HG03520 (cell line): Measurements from ENCODE around the gene SRGAP2B.
"Not testable (repeated sequence)": the region's sequence is repeated elsewhere in the genome, so short reads cannot be mapped to it uniquely, and the experiment has no call there.

Experiments
- ATAC-seq: cut with Tn5 transposase; IDR thresholded peaks from one replicate; pipeline ENCODE4 v1.9.1; 2021; ENCODE audit warnings: mild to moderate bottlenecking, moderate library complexity; ENCODE audit not compliant: unreplicated experiment

Gene SRGAP2B

DNA sequence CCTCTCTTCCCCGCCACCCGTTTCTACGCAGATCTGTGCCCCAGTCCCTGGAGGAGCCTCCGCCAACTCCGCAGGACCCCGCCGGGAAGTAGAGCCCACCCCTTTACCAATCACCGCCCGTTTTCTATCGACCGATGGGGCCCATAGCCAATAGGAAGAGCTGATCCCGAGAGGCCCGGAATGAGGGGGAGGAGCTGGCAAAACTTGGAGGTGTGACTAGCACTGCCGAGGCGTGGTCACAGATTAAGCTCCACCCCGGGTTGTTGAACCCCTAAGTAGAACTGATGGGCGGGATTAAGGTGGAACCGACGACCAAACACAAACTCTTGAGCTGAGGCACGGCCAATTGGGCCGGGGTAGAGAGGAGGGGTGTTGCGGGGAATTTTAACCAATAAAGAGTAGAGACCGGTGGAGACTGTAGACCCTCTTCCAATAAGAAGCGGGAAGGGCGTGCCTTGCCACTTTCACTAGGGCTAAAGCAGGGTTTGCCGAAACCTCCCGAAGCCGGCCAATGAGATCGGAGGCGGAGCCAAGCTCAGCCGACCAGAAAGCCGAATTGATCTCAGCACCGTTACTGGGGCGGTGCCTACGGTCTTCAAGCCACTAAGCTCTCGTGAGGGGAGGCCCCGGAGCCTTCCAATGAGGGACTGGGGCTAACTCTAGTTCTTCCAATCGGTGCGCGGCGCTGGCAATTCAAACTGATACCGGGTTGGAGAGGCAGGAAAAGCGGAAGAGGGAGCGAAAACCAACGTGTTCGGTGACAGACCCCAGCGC is at the start of gene SRGAP2B, which contains the start of gene FAM72D:
TSS of gene SRGAP2B (minus strand) at position 45 of the 774 bp plus-strand sequence. CDS start 2,427 bp downstream, outside the sequence.
TSS of gene FAM72D (plus strand) at position 691 of the 774 bp plus-strand sequence. CDS start 874 bp downstream, outside the sequence.
- peak; percentile 81 for ATAC-seq

DNA sequence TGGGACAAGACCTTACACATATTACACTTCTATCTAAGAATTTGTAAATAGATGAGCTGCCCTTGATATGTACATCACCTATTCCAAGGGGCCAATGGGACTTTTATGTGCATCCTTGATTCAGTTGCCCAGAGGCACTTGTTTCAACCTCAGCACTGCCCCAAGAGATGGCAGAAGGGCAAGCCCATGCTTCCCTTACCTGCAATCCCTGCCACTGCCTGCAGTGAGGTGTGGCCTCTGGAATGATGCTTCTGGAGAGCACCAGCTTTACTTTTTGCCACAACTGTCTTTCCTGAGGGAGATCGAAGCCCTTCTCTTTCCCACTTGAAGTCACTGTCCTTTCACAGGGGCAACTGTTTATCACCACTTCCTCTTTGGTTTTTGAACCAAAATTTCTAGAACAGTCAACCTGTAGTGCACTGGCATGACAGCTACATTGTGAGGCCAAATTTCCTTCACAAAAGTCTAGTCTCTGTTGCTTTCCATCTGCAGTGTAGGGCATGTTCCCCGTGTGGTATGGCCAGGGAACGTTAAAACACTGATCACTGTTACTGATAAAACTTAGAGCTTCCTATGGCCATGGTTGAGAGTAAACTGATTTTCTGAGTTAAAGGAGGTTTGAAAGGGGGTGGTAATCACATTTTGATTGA is 49.3 kb upstream of the SRGAP2B start:
- ATAC-seq: not testable (repeated sequence)

DNA sequence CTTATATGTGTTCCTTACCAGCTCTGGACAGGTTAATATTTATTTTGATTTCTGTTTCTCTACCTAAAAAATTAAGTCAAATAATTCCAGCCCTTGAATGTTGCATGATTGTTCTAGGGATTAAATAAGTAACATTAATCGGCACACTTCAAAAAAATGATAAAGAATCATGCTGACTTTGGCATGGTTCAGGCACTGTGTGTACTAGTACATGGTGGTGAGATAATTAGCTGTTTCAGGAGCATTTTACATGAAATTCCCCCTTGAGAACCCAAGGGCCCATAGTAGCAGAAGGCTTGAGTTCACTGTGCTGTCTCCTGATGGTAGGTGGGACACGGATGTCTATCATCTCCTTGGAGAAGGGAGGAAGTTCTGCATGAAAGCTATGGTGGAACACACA is 45.4 kb upstream of the SRGAP2B start:
- ATAC-seq: not testable (repeated sequence)

GRCh38 chr1:145134476-145134875 is 39.3 kb upstream of the SRGAP2B start:
- ATAC-seq: not testable (repeated sequence)

DNA sequence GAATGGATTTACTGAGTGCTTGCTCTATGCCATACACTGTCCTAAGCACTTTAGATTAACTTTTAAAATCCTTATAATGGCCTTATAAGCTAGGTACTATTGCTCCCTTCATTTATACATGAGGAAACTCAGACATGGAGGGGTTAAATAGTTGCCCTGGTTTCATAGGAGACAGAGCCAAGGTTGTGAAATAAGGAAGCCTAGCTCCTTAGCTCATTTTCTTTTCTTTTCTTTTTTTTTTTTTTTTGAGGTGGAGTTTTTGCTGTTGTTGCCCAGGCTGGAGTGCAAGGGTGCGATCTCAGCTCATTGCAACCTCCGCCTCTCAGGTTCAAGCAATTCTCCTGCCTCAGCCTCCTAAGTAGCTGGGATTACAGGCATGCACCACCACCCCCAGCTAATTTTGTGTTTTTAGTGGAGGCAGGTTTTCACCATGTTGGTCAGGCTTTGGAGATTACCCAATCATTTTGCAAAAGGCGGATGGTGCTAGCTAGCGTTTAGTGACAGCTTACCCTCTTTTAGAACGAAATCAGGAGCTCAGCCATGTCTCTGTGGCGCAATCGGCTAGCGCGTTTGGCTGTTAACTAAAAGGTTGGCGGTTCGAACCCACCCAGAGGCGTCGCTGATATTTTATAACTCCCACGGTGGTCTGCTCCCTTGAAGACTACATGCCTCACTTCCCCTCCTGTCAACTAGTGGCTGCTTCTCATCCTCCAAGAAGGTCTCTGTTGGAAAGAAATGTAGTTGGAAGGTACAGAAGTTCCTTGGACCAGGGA is 33.8 kb upstream of the SRGAP2B start:
- ATAC-seq: not testable (repeated sequence)

GRCh38 chr1:145127144-145127543 is 32.0 kb upstream of the SRGAP2B start:
- not testable (repeated sequence) for ATAC-seq

- not testable (repeated sequence) for ATAC-seq
Observed at GRCh38 chr1:145125112-145125511, 30.0 kb upstream of the SRGAP2B start.

- not testable (repeated sequence) for ATAC-seq
Observed at GRCh38 chr1:145123992-145124641, 29.0 kb upstream of the SRGAP2B start.

DNA sequence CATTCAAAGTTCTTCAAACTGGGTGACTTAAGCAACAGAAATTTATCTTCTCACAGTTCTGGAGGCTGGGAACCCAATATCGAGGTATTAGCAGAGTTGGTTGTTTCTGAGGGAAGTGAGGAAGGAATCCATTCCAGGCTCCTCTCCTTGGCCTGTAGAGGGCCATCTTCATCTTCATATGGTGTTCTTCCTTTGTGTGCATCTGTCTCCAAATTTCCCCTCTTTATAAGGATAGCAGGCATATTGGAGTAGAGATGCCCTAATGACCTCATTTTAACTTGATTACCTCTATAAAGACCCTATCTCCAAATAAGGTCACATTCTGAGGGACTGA is 27.9 kb upstream of the SRGAP2B start:
- not testable (repeated sequence) for ATAC-seq

GRCh38 chr1:145122344-145123061 is 27.4 kb upstream of the SRGAP2B start:
- ATAC-seq: not testable (repeated sequence)

GRCh38 chr1:145119842-145120241 is 24.7 kb upstream of the SRGAP2B start:
- ATAC-seq: not testable (repeated sequence)

DNA sequence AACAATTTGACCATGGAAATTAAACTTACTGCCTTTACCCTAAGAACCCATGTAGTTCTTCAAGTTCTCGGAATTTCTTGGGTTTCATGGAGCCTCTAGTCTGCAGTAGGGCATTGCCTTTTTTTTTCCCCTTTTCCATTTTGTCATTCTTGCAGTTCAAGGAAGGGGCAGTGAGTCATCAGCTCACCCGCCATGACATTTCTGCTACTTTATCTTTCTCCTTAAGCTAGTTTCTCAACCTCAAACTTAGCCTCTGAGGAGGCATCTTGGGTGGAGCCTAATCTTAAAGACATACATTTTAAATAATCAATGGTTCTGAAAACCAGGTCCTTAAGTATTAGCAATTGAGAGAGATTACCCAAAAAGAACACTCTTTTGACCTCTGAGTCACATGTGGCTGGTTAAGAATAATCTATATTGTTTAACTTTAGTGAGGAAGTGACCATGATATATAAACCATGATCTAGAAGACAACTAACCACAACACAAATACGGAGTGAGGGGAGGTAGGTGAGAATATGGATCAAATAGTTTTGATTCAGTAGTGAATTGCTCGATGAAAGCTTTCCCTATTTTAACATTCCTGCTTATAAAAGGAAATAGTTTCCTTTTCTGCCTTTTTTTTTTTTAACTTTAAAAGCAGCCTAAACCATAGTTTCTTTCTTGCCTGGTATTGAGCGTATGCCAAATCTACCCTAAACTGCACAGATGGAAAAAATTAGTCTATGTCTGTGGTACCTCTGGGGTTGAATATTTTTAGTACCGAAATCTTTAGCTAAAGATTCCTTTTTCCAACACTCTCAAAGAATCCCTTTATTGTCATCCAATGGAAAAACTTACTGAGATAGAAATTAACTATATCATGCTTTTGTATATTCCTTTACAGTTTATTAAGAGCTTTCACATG is 20.7 kb upstream of the SRGAP2B start:
- ATAC-seq: not testable (repeated sequence)

DNA sequence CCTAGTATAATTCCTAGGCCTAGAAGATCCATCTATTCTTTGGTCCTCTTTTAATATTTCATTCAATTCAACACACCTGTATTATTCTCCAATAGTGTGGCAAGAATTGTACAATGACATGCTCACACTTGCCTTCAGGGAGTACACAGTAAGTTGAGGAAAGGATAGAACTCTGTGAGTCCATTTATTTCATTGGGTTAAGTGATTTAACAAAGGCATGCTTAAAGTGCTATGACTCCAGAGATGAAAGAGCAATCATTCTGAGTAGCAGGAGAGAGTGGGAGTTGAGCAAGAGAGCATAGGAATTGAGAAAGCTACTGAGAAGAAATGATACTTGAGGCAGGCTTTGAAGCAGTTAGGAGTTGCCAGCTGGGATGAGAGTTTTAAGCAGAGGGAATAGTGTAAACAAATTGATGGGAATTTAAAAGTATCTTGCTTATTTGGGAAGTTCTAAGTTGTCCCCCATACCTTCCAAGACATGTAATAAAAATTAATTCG is 19.5 kb upstream of the SRGAP2B start:
- not testable (repeated sequence) for ATAC-seq

- ATAC-seq: not testable (repeated sequence)
Observed at GRCh38 chr1:145112703-145113102, 17.6 kb upstream of the SRGAP2B start.

GRCh38 chr1:145111674-145112073 is 16.5 kb upstream of the SRGAP2B start:
- not testable (repeated sequence) for ATAC-seq

- ATAC-seq: not testable (repeated sequence)
Observed at GRCh38 chr1:145103294-145103693, 8.2 kb upstream of the SRGAP2B start.

DNA sequence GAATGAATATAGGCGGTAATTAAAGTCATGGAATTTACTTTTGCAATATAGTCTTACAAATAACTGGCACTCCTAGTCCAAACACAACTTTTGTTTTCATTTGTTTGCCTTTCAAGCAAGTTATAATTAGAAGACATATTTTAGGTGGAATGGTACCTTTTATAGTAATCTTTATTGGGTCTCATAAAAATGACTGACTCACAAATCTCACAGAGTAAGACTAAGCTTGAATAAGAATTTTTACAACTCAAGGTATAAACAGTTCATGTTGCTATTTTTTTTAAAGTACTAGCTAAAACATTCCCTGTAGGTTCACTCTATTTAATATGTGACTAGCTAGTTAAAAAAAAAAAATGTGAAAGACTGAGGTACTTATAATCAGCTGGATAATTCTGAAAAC is 6.6 kb upstream of the SRGAP2B start:
- not testable (repeated sequence) for ATAC-seq

GRCh38 chr1:145094655-145095211 is 395 bp downstream of the SRGAP2B start:
- ATAC-seq: peak; percentile 2
